Subcutaneous abdominal adipose tissue (tissue), 5 donors: ENCODE measurements around the gene ZNF516.
A peak's percentile ranks its signal among the peaks of the same experiment; 100 is the strongest.

Experiments
- H3K27ac ChIP-seq: one replicate; pipeline ENCODE4 v1.7.0; 2013; ENCODE audit warnings: low read depth, mild to moderate bottlenecking, inconsistent platforms, low read length, moderate library complexity
- H3K27me3 ChIP-seq, 5 donors: one replicate each; pipeline ENCODE4 v1.7.0; 2013; ENCODE audit warnings: low read length in 5 of 5, inconsistent platforms in 1 of 5; ENCODE audit not compliant: control insufficient read depth in 5 of 5, insufficient read depth in 4 of 5
- H3K36me3 ChIP-seq, 5 donors: one replicate each; pipeline ENCODE4 v1.7.0; 2013; ENCODE audit warnings: low read length in 5 of 5; ENCODE audit not compliant: control insufficient read depth in 5 of 5, insufficient read depth in 5 of 5
- H3K4me1 ChIP-seq, 5 donors: one replicate each; pipeline ENCODE4 v1.7.0; 2013; ENCODE audit warnings: low read length in 5 of 5, mild to moderate bottlenecking in 3 of 5, moderate library complexity in 1 of 5; ENCODE audit not compliant: control insufficient read depth in 5 of 5, insufficient read depth in 5 of 5
- H3K4me3 ChIP-seq, 5 donors: one replicate each; pipeline ENCODE4 v1.7.0; 2013; ENCODE audit warnings: low read length in 5 of 5, low read depth in 1 of 5
- H3K9ac ChIP-seq, 5 donors: one replicate each; pipeline ENCODE4 v1.7.0; 2013; ENCODE audit warnings: low read length in 5 of 5, mild to moderate bottlenecking in 4 of 5, moderate library complexity in 3 of 5
- H3K9me3 ChIP-seq, 5 donors: one replicate each; pipeline ENCODE4 v1.7.0; 2013; ENCODE audit warnings: low read length in 5 of 5; ENCODE audit not compliant: control insufficient read depth in 5 of 5
- donor health status: healthy.
- donor health status: healthy.
- donor health status: healthy.
- donor health status: healthy.
- donor health status: healthy.

ZNF516 gene

GRCh38 chr18:76405280-76405679, 89.8 kb downstream of the ZNF516 start:
- Histone ChIP-seq H3K9ac (no peak overlapping the region), H3K27ac (no peak overlapping the region), H3K9me3 (no peaks in the 10 kb centered on the region), H3K27me3 (no peaks in the 10 kb centered on the region), H3K4me1 (peaks cover 0 to 5% (median 0%) of the 10 kb centered on the region in 5 donors), H3K36me3 (peaks cover 0 to 21% (median 0%) of the 10 kb centered on the region in 5 donors), H3K4me3 (no peak overlapping the region)

GRCh38 chr18:76404345-76404831, 90.7 kb downstream of the ZNF516 start:
- Histone ChIP-seq H3K36me3 (peaks cover 0 to 21% (median 0%) of the 10 kb centered on the region in 5 donors), H3K9ac (no peak overlapping the region), H3K9me3 (no peaks in the 10 kb centered on the region), H3K4me1 (peaks cover 0 to 5% (median 0%) of the 10 kb centered on the region in 5 donors), H3K4me3 (no peak overlapping the region), H3K27ac (no peak overlapping the region), H3K27me3 (no peaks in the 10 kb centered on the region)

GRCh38 chr18:76402026-76402990, 92.7 kb downstream of the ZNF516 start:
- Histone ChIP-seq H3K9ac (no peak overlapping the region), H3K4me1 (peaks cover 0 to 16% (median 3%) of the 10 kb centered on the region in 5 donors), H3K27me3 (no peaks in the 10 kb centered on the region), H3K27ac (no peak overlapping the region), H3K4me3 (no peak overlapping the region), H3K9me3 (no peaks in the 10 kb centered on the region), H3K36me3 (peaks cover 0 to 21% (median 0%) of the 10 kb centered on the region in 5 donors)

- no peak overlapping the region for H3K27ac ChIP-seq
- H3K4me3 ChIP-seq = no peak overlapping the region
- no peak overlapping the region for H3K9ac ChIP-seq
- H3K36me3 ChIP-seq = peaks cover 0 to 21% (median 0%) of the 10 kb centered on the region in 5 donors
- H3K4me1 ChIP-seq = peaks cover 0 to 16% (median 3%) of the 10 kb centered on the region in 5 donors
- no peaks in the 10 kb centered on the region for H3K27me3 ChIP-seq
- H3K9me3 ChIP-seq = no peaks in the 10 kb centered on the region
These were observed 93.5 kb downstream of the ZNF516 start for GRCh38 chr18:76401498-76401897.

GRCh38 chr18:76399613-76400391, 95.2 kb downstream of the ZNF516 start:
- Histone ChIP-seq H3K9me3 (no peaks in the 10 kb centered on the region), H3K36me3 (peaks cover 0 to 13% (median 0%) of the 10 kb centered on the region in 5 donors), H3K27me3 (no peaks in the 10 kb centered on the region), H3K4me1 (peaks cover 0 to 16% (median 7%) of the 10 kb centered on the region in 5 donors), H3K27ac (no peak overlapping the region), H3K9ac (no peak overlapping the region), H3K4me3 (no peak overlapping the region)

GRCh38 chr18:76398896-76399612, 96.0 kb downstream of the ZNF516 start:
- peaks cover 0 to 8% (median 0%) of the 10 kb centered on the region in 5 donors for H3K36me3 ChIP-seq
- no peaks in the 10 kb centered on the region for H3K9me3 ChIP-seq
- H3K4me1 ChIP-seq = peaks cover 0 to 16% (median 7%) of the 10 kb centered on the region in 5 donors
- H3K4me3 ChIP-seq = no peak overlapping the region
- H3K27me3 ChIP-seq = no peaks in the 10 kb centered on the region
- peak overlapping the region in 1 of 5 donors; percentile 1 for H3K9ac ChIP-seq
- no peak overlapping the region for H3K27ac ChIP-seq

GRCh38 chr18:76398295-76398694, 96.7 kb downstream of the ZNF516 start:
- Histone ChIP-seq H3K27me3 (no peaks in the 10 kb centered on the region), H3K4me1 (peaks cover 0 to 16% (median 7%) of the 10 kb centered on the region in 5 donors), H3K27ac (no peak overlapping the region), H3K4me3 (no peak overlapping the region), H3K9me3 (no peaks in the 10 kb centered on the region), H3K36me3 (peaks cover 0 to 8% (median 0%) of the 10 kb centered on the region in 5 donors), H3K9ac (peak overlapping the region in 1 of 5 donors; percentile 1)

GRCh38 chr18:76397631-76398030, 97.4 kb downstream of the ZNF516 start:
- Histone ChIP-seq H3K9me3 (no peaks in the 10 kb centered on the region), H3K27ac (no peak overlapping the region), H3K36me3 (peaks cover 0 to 7% (median 0%) of the 10 kb centered on the region in 5 donors)

GRCh38 chr18:76396792-76397191, 98.2 kb downstream of the ZNF516 start:
- no peak overlapping the region for H3K4me3 ChIP-seq
- no peaks in the 10 kb centered on the region for H3K27me3 ChIP-seq
- peaks cover 0 to 16% (median 7%) of the 10 kb centered on the region in 5 donors for H3K4me1 ChIP-seq
- H3K36me3 ChIP-seq = peaks cover 0 to under 1% (median 0%) of the 10 kb centered on the region in 5 donors
- no peak overlapping the region for H3K9ac ChIP-seq
- no peak overlapping the region for H3K27ac ChIP-seq
- H3K9me3 ChIP-seq = no peaks in the 10 kb centered on the region

More at GRCh38 chr18:76397631-76398030, 97.4 kb downstream of the ZNF516 start:
- H3K4me1 ChIP-seq = peaks cover 0 to 16% (median 7%) of the 10 kb centered on the region in 5 donors
- no peak overlapping the region for H3K4me3 ChIP-seq
- H3K9ac ChIP-seq = no peak overlapping the region
- no peaks in the 10 kb centered on the region for H3K27me3 ChIP-seq
